CD8-positive, alpha-beta memory T cell (primary cell): ENCODE data around the gene ALDH1B1. TPM values are rescaled to one million over a fixed set of nuclear protein-coding genes. Genes with fewer than 3 reads are reported as not detected.

Experiments
- CTCF ChIA-PET: fragments of 350-600 bp; sonication (Branson Sonifier 250); formaldehyde crosslinking; loops from one replicate; lab custom pipeline; 2021; ENCODE audit warnings: antibody characterized with exemption; lab: Charles Lee
- POLR2A ChIA-PET: fragments of 350-600 bp; sonication (Branson Sonifier 250); formaldehyde crosslinking; loops from one replicate; lab custom pipeline; 2021; ENCODE audit warnings: antibody characterized with exemption; lab: Charles Lee
- DNase-seq, 5 donors: peaks; one replicate each; pipeline versions ENCODE4 v3.0.0 to v3.0.0-alpha.2; 2020 to 2022; ENCODE audit warnings: mixed read lengths in 1 of 5
- H3K27ac ChIP-seq: one replicate; pipeline ENCODE4 v1.7.0; 2013; ENCODE audit warnings: low read depth, mild to moderate bottlenecking, low read length, moderate library complexity
- H3K27me3 ChIP-seq: 2 replicates; pipeline ENCODE4 v1.7.0; 2013; ENCODE audit warnings: low read length, mild to moderate bottlenecking; ENCODE audit not compliant: insufficient read depth, poor library complexity, severe bottlenecking
- H3K36me3 ChIP-seq: 2 replicates; pipeline ENCODE4 v1.7.0; 2013; ENCODE audit warnings: mild to moderate bottlenecking, low read length, moderate library complexity; ENCODE audit not compliant: insufficient read depth
- H3K4me1 ChIP-seq: 2 replicates; pipeline ENCODE4 v1.7.0; 2013; ENCODE audit warnings: mild to moderate bottlenecking, low read length, moderate library complexity; ENCODE audit not compliant: insufficient read depth
- H3K4me3 ChIP-seq: 2 replicates; pipeline ENCODE4 v1.7.0; 2013; ENCODE audit warnings: mild to moderate bottlenecking, low read length
- H3K9me3 ChIP-seq: 2 replicates; pipeline ENCODE4 v1.7.0; 2013; ENCODE audit warnings: mild to moderate bottlenecking, low read length
- H3K27ac Mint-ChIP-seq, 8 donors: one replicate each; pipeline ENCODE4 v1.8.0; 2020 to 2021; ENCODE audit warnings: mixed read lengths in 8 of 8, mild to moderate bottlenecking in 6 of 8, inconsistent platforms in 3 of 8, moderate library complexity in 3 of 8
- H3K27me3 Mint-ChIP-seq, 2 donors: one replicate each; pipeline ENCODE4 v1.8.0; 2020 to 2021; ENCODE audit warnings: mixed read lengths in 2 of 2, mild to moderate bottlenecking in 1 of 2, moderate library complexity in 1 of 2
- H3K36me3 Mint-ChIP-seq, 3 donors: one replicate each; pipeline ENCODE4 v1.8.0; 2020 to 2021; ENCODE audit warnings: mixed read lengths in 3 of 3, inconsistent platforms in 1 of 3, mild to moderate bottlenecking in 1 of 3
- H3K4me1 Mint-ChIP-seq, 3 donors: one replicate each; pipeline ENCODE4 v1.8.0; 2020 to 2021; ENCODE audit warnings: mixed read lengths in 3 of 3, inconsistent platforms in 1 of 3, mild to moderate bottlenecking in 1 of 3
- H3K4me3 Mint-ChIP-seq, 7 donors: one replicate each; pipeline ENCODE4 v1.8.0; 2020 to 2021; ENCODE audit warnings: mixed read lengths in 7 of 7, mild to moderate bottlenecking in 6 of 7, moderate library complexity in 4 of 7, inconsistent platforms in 2 of 7
- H3K9me3 Mint-ChIP-seq, 5 donors: one replicate each; pipeline ENCODE4 v1.8.0; 2020 to 2022; ENCODE audit warnings: mixed read lengths in 5 of 5, mild to moderate bottlenecking in 3 of 5, moderate library complexity in 2 of 5, inconsistent platforms in 1 of 5
- polyA plus RNA-seq: library from polyadenylated mRNA; unstranded; fragments of 300-500 nt; fragmentation: Illumina TruSeq; gene quantifications from one replicate; pipeline ENCODE4 v1.2.3, GENCODE V29; 2021
- total RNA-seq, 2 experiments: library from RNA; stranded (reverse); gene quantifications; one replicate each; pipeline ENCODE4 v1.2.3, GENCODE V29; 2021

The ALDH1B1 gene
- total and polyA plus RNA-seq, 3 experiments from 2014 or later = 13.9 to 27.6 (median 25.1) TPM

DNA sequence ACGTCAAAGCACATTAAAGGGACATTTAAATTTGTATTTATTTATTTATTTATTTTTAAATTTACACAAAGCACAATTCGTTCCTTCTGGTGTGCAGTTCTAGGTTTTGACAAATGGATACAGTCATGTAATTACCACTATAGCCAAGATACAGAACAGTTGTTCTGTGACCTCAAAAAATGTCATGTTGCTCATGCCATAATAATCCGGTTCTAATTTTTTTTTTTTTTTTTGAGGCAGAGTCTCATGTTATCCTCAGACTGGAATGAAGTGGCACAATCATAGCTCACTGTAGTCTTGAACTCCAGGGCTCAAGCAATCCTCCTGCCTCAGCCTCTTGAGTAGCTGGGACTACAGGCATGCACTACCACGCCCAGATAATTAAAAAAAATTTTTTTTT is 24.0 kb downstream of the ALDH1B1 start:
- H3K27me3 Mint-ChIP-seq = peaks cover 17 to 19% of the 10 kb centered on the region in 2 donors
- H3K4me1 Mint-ChIP-seq = no peaks in the 10 kb centered on the region
- DNase-seq = no peak
- H3K27ac Mint-ChIP-seq = no peak overlapping the region
- no peaks in the 10 kb centered on the region for H3K36me3 Mint-ChIP-seq
- ChIA-PET CTCF (no interaction called here), POLR2A (no interaction called here)
- Histone ChIP-seq H3K27ac (no peak overlapping the region), H3K4me3 (no peak overlapping the region), H3K4me1 (no peaks in the 10 kb centered on the region), H3K36me3 (no peaks in the 10 kb centered on the region), H3K9me3 (no peaks in the 10 kb centered on the region), H3K27me3 (no peaks in the 10 kb centered on the region)
- no peak overlapping the region for H3K4me3 Mint-ChIP-seq
- no peaks in the 10 kb centered on the region for H3K9me3 Mint-ChIP-seq

DNA sequence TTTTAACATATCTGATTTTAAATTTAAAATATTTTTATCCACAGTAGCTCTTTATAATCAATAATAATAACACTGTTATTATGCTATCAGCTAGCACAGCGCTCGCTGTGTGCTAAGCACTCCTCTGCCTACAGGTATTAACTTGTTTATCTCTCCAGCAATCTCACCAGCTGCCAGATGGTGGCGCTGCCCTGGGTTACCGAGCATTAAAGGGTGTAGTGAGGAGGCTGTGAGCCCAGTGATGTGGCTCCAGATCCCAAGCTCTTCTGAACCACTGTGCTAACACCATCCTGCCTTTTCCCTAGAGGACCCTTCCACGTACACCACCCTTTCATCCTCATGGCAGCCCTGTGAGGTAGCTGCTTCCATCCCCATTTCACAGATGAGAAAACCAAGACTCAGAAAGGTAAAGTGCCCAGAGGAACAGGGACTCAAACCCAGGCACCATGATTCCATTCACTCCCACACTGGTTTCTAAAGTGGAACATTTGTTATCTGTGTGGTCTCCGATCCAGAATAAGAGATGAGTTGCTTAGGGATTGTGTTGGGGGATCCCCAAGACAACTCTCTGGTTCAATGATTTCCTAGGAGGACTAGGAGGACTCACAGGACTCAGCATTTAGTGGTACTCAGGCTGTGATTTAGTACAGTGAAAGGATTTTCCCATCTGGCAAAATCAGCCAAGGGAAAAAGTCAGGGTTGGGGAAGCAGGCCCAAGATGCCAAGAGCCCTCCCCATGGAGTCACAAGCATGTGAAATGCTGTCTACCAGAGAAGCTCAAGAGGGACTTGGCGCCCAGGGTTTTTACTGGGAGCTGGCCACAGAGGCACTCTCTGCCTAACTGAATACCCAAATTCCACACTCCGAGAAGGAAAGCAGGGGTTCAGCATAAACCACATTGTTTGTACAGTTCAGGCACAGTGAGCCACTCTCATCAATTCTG is 24.8 kb downstream of the ALDH1B1 start:
- DNase-seq = peak in 1 of 5 donors; percentile 12
- H3K4me3 ChIP-seq = no peak overlapping the region
- Mint-ChIP-seq H3K36me3 (no peaks in the 10 kb centered on the region), H3K27me3 (peaks cover 21% of the 10 kb centered on the region in 2 donors), H3K9me3 (no peaks in the 10 kb centered on the region), H3K27ac (no peak overlapping the region), H3K4me1 (no peaks in the 10 kb centered on the region), H3K4me3 (no peak overlapping the region)
- H3K4me1 ChIP-seq = no peaks in the 10 kb centered on the region
- H3K27ac ChIP-seq = no peak overlapping the region
- H3K9me3 ChIP-seq = no peaks in the 10 kb centered on the region
- no peaks in the 10 kb centered on the region for H3K27me3 ChIP-seq
- no peaks in the 10 kb centered on the region for H3K36me3 ChIP-seq
- POLR2A ChIA-PET = no interaction called here
- CTCF ChIA-PET = interaction anchor here (1.2 kb wide), 1 partner anchor 15 kb away, joined by 3 read pairs; no protein-coding TSS in a partner anchor

DNA sequence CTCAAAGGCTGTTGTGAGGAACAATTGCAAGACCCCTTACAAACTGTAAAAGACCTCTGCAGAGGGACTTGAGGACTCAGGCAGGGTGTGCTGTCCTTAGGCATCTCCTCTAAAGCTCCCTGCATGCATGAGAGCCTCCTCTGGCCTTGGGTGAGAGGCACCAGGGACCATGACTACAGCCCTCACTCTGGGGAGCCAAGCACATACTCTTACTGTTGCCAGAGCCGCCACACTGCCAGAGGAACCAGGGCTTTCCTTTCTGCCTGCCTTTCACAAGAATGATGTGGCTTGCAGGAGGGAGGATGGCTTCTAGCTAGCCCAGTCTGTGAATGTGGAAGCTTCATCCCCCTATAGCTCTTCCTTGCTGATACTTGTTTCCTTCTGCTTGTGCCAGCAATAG is 25.9 kb downstream of the ALDH1B1 start:
- Histone ChIP-seq H3K4me1 (no peaks in the 10 kb centered on the region), H3K4me3 (no peak overlapping the region), H3K36me3 (no peaks in the 10 kb centered on the region), H3K9me3 (no peaks in the 10 kb centered on the region), H3K27me3 (no peaks in the 10 kb centered on the region), H3K27ac (no peak overlapping the region)
- no peaks in the 10 kb centered on the region for H3K9me3 Mint-ChIP-seq
- H3K4me1 Mint-ChIP-seq = peaks cover 0 to 2% (median 0%) of the 10 kb centered on the region in 3 donors
- H3K36me3 Mint-ChIP-seq = no peaks in the 10 kb centered on the region
- peaks cover 30% of the 10 kb centered on the region in 2 donors for H3K27me3 Mint-ChIP-seq
- CTCF ChIA-PET = interaction anchor here (1.4 kb wide), 1 partner anchor 8 kb away, joined by 3 read pairs; no protein-coding TSS in a partner anchor
- no peak for DNase-seq
- no peak overlapping the region for H3K27ac Mint-ChIP-seq
- POLR2A ChIA-PET = no interaction called here
- no peak overlapping the region for H3K4me3 Mint-ChIP-seq

DNA sequence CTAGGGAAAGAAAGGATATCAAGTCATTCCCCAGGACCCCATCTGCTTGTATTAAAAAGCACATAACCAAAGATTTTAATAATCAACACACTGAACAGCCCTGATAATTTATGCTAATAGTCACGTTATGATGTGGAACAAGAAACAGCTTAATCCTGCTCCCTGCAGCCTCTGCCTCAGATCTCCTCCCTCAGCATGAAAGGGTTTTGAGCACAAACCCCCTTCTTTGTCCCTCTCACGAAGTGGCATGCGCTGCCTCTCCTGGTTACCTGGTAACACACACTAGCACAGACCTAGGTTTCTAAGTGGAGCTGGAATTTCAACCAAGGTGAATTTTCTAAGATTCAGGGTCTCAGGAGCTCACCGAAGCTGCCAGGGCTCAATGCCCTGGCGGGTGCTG is 26.7 kb downstream of the ALDH1B1 start:
- POLR2A ChIA-PET = no interaction called here
- H3K9me3 ChIP-seq = no peaks in the 10 kb centered on the region
- H3K36me3 Mint-ChIP-seq = no peaks in the 10 kb centered on the region
- peaks cover 30 to 33% of the 10 kb centered on the region in 2 donors for H3K27me3 Mint-ChIP-seq
- no peaks in the 10 kb centered on the region for H3K9me3 Mint-ChIP-seq
- no peak for DNase-seq
- H3K4me3 ChIP-seq = no peak overlapping the region
- CTCF ChIA-PET = interaction anchor here (1.2 to 1.4 kb wide), 3 partner anchors 9 to 13 kb away, joined by 3 to 4 read pairs (median 3); no protein-coding TSS in a partner anchor
- H3K36me3 ChIP-seq = no peaks in the 10 kb centered on the region
- H3K27ac ChIP-seq = no peak overlapping the region
- no peak overlapping the region for H3K27ac Mint-ChIP-seq
- H3K4me3 Mint-ChIP-seq = no peak overlapping the region
- H3K27me3 ChIP-seq = no peaks in the 10 kb centered on the region
- peaks cover 0 to 6% (median 0%) of the 10 kb centered on the region in 3 donors for H3K4me1 Mint-ChIP-seq
- no peaks in the 10 kb centered on the region for H3K4me1 ChIP-seq

DNA sequence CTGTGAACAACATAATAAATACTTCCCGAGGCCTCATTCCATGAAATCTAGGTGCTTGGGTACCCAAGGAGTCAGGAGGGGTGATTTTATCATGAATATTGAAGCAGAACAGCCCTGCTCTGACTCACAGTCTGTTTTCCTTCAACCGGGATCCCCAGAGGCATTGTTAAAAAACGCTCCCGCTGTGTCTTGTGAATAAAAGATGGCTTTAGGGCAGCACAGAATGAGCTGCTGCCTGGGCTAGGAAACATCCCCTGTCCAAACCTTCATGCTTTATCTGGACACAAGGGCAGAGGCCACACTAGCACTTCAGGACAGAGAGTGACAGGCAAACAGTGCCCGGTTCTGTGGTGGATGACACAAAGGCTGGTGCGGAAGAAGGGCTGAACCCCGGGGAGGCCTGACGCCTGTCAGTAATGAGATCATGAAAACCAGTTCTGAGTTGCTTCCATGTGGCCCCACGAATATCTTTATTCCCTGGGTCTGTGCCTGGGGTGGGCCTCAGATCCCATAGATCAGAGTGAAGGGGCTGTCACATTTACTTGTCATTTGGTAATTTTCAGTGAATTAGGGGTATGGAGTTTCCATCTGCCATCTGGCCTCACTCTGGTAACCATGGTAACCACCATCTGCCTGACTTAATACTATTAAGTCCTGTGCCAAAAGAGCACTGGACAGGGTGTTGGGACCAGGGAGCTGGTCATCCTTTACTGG is 29.2 kb downstream of the ALDH1B1 start:
- Mint-ChIP-seq H3K4me1 (peaks cover 2 to 12% (median 6%) of the 10 kb centered on the region in 3 donors), H3K27me3 (peaks cover 32 to 42% of the 10 kb centered on the region in 2 donors), H3K27ac (no peak overlapping the region), H3K9me3 (no peaks in the 10 kb centered on the region), H3K4me3 (no peak overlapping the region), H3K36me3 (no peaks in the 10 kb centered on the region)
- Histone ChIP-seq H3K4me1 (no peaks in the 10 kb centered on the region), H3K9me3 (no peaks in the 10 kb centered on the region), H3K27me3 (no peaks in the 10 kb centered on the region), H3K4me3 (no peak overlapping the region), H3K36me3 (no peaks in the 10 kb centered on the region), H3K27ac (no peak overlapping the region)
- CTCF ChIA-PET = no interaction called here
- POLR2A ChIA-PET = no interaction called here
- DNase-seq = no peak

DNA sequence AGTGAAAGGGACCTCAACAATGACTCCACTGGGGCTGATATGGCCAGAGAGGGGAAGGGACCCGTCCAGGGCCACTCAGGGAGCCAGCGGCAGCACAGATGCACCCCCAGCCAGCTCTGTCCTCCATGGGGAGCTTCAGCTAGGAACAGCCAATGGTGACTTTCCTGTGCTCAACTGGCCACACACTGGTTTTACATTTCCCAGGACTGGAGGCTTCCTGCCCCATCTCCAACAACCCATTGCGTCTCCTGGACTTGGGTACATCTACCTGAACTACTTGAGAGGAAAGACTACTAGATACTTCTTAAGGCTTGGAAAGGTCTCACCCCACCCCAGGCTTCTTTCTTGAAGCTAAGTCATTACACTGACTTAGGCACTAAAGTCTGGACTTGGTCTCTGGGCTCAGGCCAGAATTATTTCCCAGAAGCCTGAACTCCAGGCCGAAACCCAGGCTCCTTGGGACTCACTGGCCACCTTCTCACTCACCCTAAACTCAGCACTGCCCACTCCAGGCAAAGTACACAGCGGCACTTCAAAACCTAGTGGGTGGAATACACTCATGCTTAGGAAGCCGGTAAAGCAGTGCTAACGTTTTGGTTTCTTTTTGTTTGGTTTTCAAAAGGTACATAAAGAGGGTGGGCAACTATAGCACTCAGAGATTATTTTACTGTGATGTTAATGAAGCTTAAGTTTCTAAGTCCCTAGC is 30.2 kb downstream of the ALDH1B1 start:
- no peaks in the 10 kb centered on the region for H3K27me3 ChIP-seq

DNA sequence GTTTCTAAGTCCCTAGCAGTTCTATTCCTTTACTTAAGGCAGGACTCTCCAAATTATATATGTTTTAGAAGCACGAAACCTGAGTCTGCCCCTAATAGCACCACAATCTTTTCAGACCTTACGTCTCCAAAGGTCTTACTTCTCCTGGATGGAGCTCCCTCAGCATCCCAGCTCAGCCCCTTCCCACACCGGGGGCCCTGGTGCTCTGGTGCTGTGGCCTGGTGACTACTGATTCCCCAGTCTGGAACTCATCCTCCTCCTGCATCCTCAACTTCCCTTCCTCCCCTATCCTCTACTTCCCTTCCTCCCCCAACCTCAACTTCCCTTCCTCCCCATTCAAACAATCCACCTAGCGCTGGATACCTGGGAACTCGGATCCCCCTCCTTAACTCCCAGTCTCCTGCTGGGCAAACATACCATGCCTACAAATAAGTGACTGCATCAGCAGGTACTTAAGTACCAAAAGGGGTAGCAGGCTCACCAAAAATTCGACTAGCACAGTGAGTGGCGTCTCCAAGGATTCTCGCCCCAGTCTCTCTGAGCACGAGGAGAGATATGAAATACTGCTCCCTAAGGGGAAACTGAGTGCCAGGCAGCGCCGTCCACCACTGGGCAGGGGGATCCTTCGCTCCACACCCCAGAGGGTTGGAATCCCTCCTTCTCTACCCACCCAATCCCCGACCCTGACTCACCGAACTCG is 30.9 kb downstream of the ALDH1B1 start:
- Mint-ChIP-seq H3K27me3 (peaks cover 30 to 55% of the 10 kb centered on the region in 2 donors), H3K9me3 (no peaks in the 10 kb centered on the region), H3K27ac (no peak overlapping the region), H3K4me1 (peaks cover 2 to 12% (median 6%) of the 10 kb centered on the region in 3 donors), H3K4me3 (peak overlapping the region in 2 of 7 donors; percentile 19 to 24), H3K36me3 (no peaks in the 10 kb centered on the region)
- Histone ChIP-seq H3K9me3 (no peaks in the 10 kb centered on the region), H3K36me3 (no peaks in the 10 kb centered on the region), H3K27me3 (no peaks in the 10 kb centered on the region), H3K4me1 (no peaks in the 10 kb centered on the region), H3K4me3 (no peak overlapping the region), H3K27ac (no peak overlapping the region)
- ChIA-PET POLR2A (no interaction called here), CTCF (no interaction called here)
- DNase-seq = no peak

More for the DNA sequence above, 30.2 kb downstream of the ALDH1B1 start:
- H3K36me3 ChIP-seq = no peaks in the 10 kb centered on the region
- H3K27ac Mint-ChIP-seq = no peak overlapping the region
- H3K4me1 Mint-ChIP-seq = peaks cover 2 to 12% (median 6%) of the 10 kb centered on the region in 3 donors
- no peaks in the 10 kb centered on the region for H3K9me3 Mint-ChIP-seq
- no peaks in the 10 kb centered on the region for H3K9me3 ChIP-seq
- DNase-seq = no peak
- no peaks in the 10 kb centered on the region for H3K4me1 ChIP-seq
- no peak overlapping the region for H3K4me3 Mint-ChIP-seq
- ChIA-PET POLR2A (no interaction called here), CTCF (no interaction called here)
- no peak overlapping the region for H3K4me3 ChIP-seq
- no peaks in the 10 kb centered on the region for H3K36me3 Mint-ChIP-seq
- peaks cover 29 to 51% of the 10 kb centered on the region in 2 donors for H3K27me3 Mint-ChIP-seq
- H3K27ac ChIP-seq = no peak overlapping the region
